H9 (cell line): Measurements from ENCODE around the gene FAM149A. TPM values are rescaled to one million over a fixed set of nuclear protein-coding genes. Genes with fewer than 3 reads are reported as not detected.

Source experiments
- DNase-seq: peaks from one replicate; pipeline ENCODE4 v3.0.0-alpha.2; 2017
- H2AFZ ChIP-seq: one replicate; pipeline ENCODE4 v1.6.1; 2013; ENCODE audit warnings: mild to moderate bottlenecking, low read length, control low read depth, moderate library complexity
- H2AK5ac ChIP-seq: 2 replicates; pipeline ENCODE4 v1.6.1; 2013; ENCODE audit warnings: low read length, control low read depth, mixed read lengths; ENCODE audit not compliant: insufficient read length
- H2BK120ac ChIP-seq: one replicate; pipeline ENCODE4 v1.6.1; 2013; ENCODE audit warnings: low read depth, mild to moderate bottlenecking, low read length, control low read depth, inconsistent platforms; ENCODE audit not compliant: poor library complexity, severe bottlenecking
- H2BK12ac ChIP-seq: 2 replicates; pipeline ENCODE4 v1.6.1; 2013; ENCODE audit warnings: low read length, control low read depth, mixed read lengths, low read depth; ENCODE audit not compliant: insufficient read length
- H2BK15ac ChIP-seq: 2 replicates; pipeline ENCODE4 v1.6.1; 2013; ENCODE audit warnings: low read depth, low read length, control low read depth
- H2BK20ac ChIP-seq: one replicate; pipeline ENCODE4 v1.6.1; 2013; ENCODE audit warnings: low read depth, mild to moderate bottlenecking, low read length, control low read depth, inconsistent platforms; ENCODE audit not compliant: poor library complexity, severe bottlenecking
- H2BK5ac ChIP-seq: 2 replicates; pipeline ENCODE4 v1.6.1; 2013; ENCODE audit warnings: low read length, control low read depth, mixed read lengths; ENCODE audit not compliant: insufficient read length
- H3K14ac ChIP-seq: 2 replicates; pipeline ENCODE4 v1.6.1; 2013; ENCODE audit warnings: low read length, control low read depth; ENCODE audit not compliant: insufficient read depth
- H3K18ac ChIP-seq: 2 replicates; pipeline ENCODE4 v1.6.1; 2013; ENCODE audit warnings: low read depth, mild to moderate bottlenecking, mixed read lengths, low read length, control low read depth; ENCODE audit not compliant: insufficient read length
- H3K23ac ChIP-seq: 2 replicates; pipeline ENCODE4 v1.6.1; 2013; ENCODE audit warnings: low read length, control low read depth, mixed read lengths, low read depth; ENCODE audit not compliant: insufficient read length
- H3K23me2 ChIP-seq: 2 replicates; pipeline ENCODE4 v1.6.1; 2013; ENCODE audit warnings: low read depth, mild to moderate bottlenecking, mixed read lengths, low read length, control low read depth; ENCODE audit not compliant: insufficient read length, poor library complexity, severe bottlenecking
- H3K27ac ChIP-seq: 2 replicates; pipeline ENCODE4 v1.5.1; 2013; ENCODE audit warnings: low read length, control low read depth, mixed read lengths, low read depth; ENCODE audit not compliant: insufficient read length
- H3K27me3 ChIP-seq: 2 replicates; pipeline ENCODE4 v1.6.1; 2013; ENCODE audit warnings: low read length, control low read depth, inconsistent platforms; ENCODE audit not compliant: insufficient read depth
- H3K4ac ChIP-seq: 2 replicates; pipeline ENCODE4 v1.6.1; 2013; ENCODE audit warnings: low read depth, mild to moderate bottlenecking, control low read depth, inconsistent platforms, low read length, moderate library complexity
- H3K4me1 ChIP-seq: 2 replicates; pipeline ENCODE4 v1.6.1; 2013; ENCODE audit warnings: low read length, control low read depth, inconsistent platforms; ENCODE audit not compliant: insufficient read depth
- H3K4me2 ChIP-seq: 2 replicates; pipeline ENCODE4 v1.6.1; 2013; ENCODE audit warnings: low read length, control low read depth, mixed read lengths; ENCODE audit not compliant: insufficient read length, insufficient read depth
- H3K56ac ChIP-seq: 2 replicates; pipeline ENCODE4 v1.6.1; 2013; ENCODE audit warnings: low read depth, mild to moderate bottlenecking, mixed read lengths, low read length, control low read depth; ENCODE audit not compliant: insufficient read length
- H3K79me1 ChIP-seq: 2 replicates; pipeline ENCODE4 v1.6.1; 2013; ENCODE audit warnings: low read depth, mild to moderate bottlenecking, moderate library complexity, low read length, control low read depth, inconsistent platforms; ENCODE audit not compliant: insufficient read depth, poor library complexity, severe bottlenecking
- H3K79me2 ChIP-seq: 2 replicates; pipeline ENCODE4 v1.6.1; 2013; ENCODE audit warnings: low read length, control low read depth, inconsistent platforms; ENCODE audit not compliant: insufficient read depth
- H3K9ac ChIP-seq: 2 replicates; pipeline ENCODE4 v1.6.1; 2013; ENCODE audit warnings: low read length, control low read depth, mixed read lengths; ENCODE audit not compliant: insufficient read length; ENCODE audit errors: extremely low read depth
- H3K9me3 ChIP-seq: one replicate; pipeline ENCODE4 v1.6.1; 2013; ENCODE audit warnings: low read depth, low read length, inconsistent platforms; ENCODE audit not compliant: control insufficient read depth
- H3T11ph ChIP-seq: one replicate; pipeline ENCODE4 v1.6.1; 2013; ENCODE audit warnings: mild to moderate bottlenecking, low read length, control low read depth, inconsistent platforms
- H4K20me1 ChIP-seq: one replicate; pipeline ENCODE4 v1.6.1; 2013; ENCODE audit not compliant: control insufficient read depth, insufficient read length, insufficient read depth
- H4K5ac ChIP-seq: 2 replicates; pipeline ENCODE4 v1.6.1; 2013; ENCODE audit warnings: low read depth, mild to moderate bottlenecking, mixed read lengths, low read length, control low read depth; ENCODE audit not compliant: insufficient read length
- H4K8ac ChIP-seq: replicated peaks from 2 replicates; pipeline ENCODE4 v1.6.1; 2013; ENCODE audit warnings: low read length, control low read depth, mixed read lengths, low read depth; ENCODE audit not compliant: insufficient read length
- H4K91ac ChIP-seq: 2 replicates; pipeline ENCODE4 v1.6.1; 2013; ENCODE audit warnings: low read depth, mild to moderate bottlenecking, moderate library complexity, mixed read lengths, low read length, control low read depth; ENCODE audit not compliant: insufficient read length
- H3K27ac Mint-ChIP-seq, 3 experiments: 2 replicates in 2 of 3; 3 replicates in 1 of 3; pipeline ENCODE4 v1.8.0; 2020 to 2021; ENCODE audit warnings: mixed read lengths in 3 of 3, mild to moderate bottlenecking in 1 of 3, moderate library complexity in 1 of 3
- H3K27me3 Mint-ChIP-seq: 2 replicates; pipeline ENCODE4 v1.8.0; 2021; ENCODE audit warnings: low read depth, mild to moderate bottlenecking, moderate library complexity, mixed read lengths
- H3K36me3 Mint-ChIP-seq, 3 experiments: 2 replicates in 2 of 3; 3 replicates in 1 of 3; pipeline ENCODE4 v1.8.0; 2020 to 2021; ENCODE audit warnings: low read depth in 3 of 3, mixed read lengths in 3 of 3; ENCODE audit not compliant: insufficient read depth in 1 of 3
- H3K4me1 Mint-ChIP-seq, 2 experiments: 2 replicates each; pipeline ENCODE4 v1.8.0; 2020; ENCODE audit warnings: mixed read lengths in 2 of 2
- H3K4me3 Mint-ChIP-seq, 2 experiments: 2 replicates in 1 of 2; 3 replicates in 1 of 2; pipeline ENCODE4 v1.8.0; 2020 to 2021; ENCODE audit warnings: mild to moderate bottlenecking in 2 of 2, mixed read lengths in 2 of 2, moderate library complexity in 1 of 2
- H3K9me3 Mint-ChIP-seq, 2 experiments: 2 replicates in 1 of 2; 3 replicates in 1 of 2; pipeline ENCODE4 v1.8.0; 2020; ENCODE audit warnings: mild to moderate bottlenecking in 2 of 2, mixed read lengths in 2 of 2, moderate library complexity in 1 of 2
- whole genome bisulfite sequencing: extraction: QIAGEN DNeasy Blood & Tissue Kit; methylation state at CpG from one replicate; pipeline ENCODE4 v1.1.7; 2013; ENCODE audit warnings: missing lambda C conversion rate, low lambda C conversion rate, mixed read lengths; ENCODE audit not compliant: insufficient read length; ENCODE audit errors: extremely low coverage; 5-methylcytosine and 5-hydroxymethylcytosine counted together
- total RNA-seq: library from RNA; stranded (reverse); gene quantifications from 2 replicates; pipeline ENCODE4 v1.2.1, GENCODE V29; 2021
- TF ChIP-seq, protein P1 (sequence below): fragments of 200-600 bp; sonication (generic); conservative IDR thresholded peaks from 3 replicates; pipeline ENCODE4 v1.8.0; 2021; ENCODE audit warnings: antibody characterized with exemption, mild to moderate bottlenecking

FAM149A gene
- total RNA-seq, 1 experiment from 2014 or later = 5.9 TPM

- Histone ChIP-seq H2AK5ac (no peak overlapping the region), H4K8ac (no peak overlapping the region), H3K18ac (no peak overlapping the region), H3K4ac (no peak overlapping the region), H3K23me2 (peaks cover 12% of the 10 kb centered on the region), H3K9me3 (no peaks in the 10 kb centered on the region), H2BK120ac (no peak overlapping the region), H3K27me3 (no peaks in the 10 kb centered on the region), H4K91ac (no peak overlapping the region), H4K5ac (no peak overlapping the region), H2BK5ac (no peak overlapping the region), H3K9ac (no peak overlapping the region), H3K56ac (no peak overlapping the region), H3K79me2 (no peaks in the 10 kb centered on the region), H2BK15ac (no peak overlapping the region), H3K23ac (no peak overlapping the region), H2BK20ac (no peak overlapping the region), H2BK12ac (no peak overlapping the region), H3T11ph (no peak overlapping the region), H3K14ac (no peak overlapping the region), H2AFZ (no peak overlapping the region), H3K4me2 (no peak overlapping the region), H3K27ac (no peak overlapping the region), H3K79me1 (no peaks in the 10 kb centered on the region), H3K4me1 (0 out of 2 replicates have a peak, but pooled peaks cover 5% of the 10 kb centered on the region), H4K20me1 (no peaks in the 10 kb centered on the region)
- Mint-ChIP-seq H3K27me3 (peaks cover 6% of the 10 kb centered on the region), H3K9me3 (peaks cover 6 to 11% of the 10 kb centered on the region in 2 experiments; a peak in 4 of 5 replicates), H3K4me3 (no peak overlapping the region), H3K4me1 (peaks cover 28 to 29% of the 10 kb centered on the region in 2 experiments), H3K27ac (no peak overlapping the region), H3K36me3 (peaks cover 0 to 7% (median 4%) of the 10 kb centered on the region in 3 experiments; a peak in 5 of 7 replicates)
- TF ChIP-seq, protein P1, sequence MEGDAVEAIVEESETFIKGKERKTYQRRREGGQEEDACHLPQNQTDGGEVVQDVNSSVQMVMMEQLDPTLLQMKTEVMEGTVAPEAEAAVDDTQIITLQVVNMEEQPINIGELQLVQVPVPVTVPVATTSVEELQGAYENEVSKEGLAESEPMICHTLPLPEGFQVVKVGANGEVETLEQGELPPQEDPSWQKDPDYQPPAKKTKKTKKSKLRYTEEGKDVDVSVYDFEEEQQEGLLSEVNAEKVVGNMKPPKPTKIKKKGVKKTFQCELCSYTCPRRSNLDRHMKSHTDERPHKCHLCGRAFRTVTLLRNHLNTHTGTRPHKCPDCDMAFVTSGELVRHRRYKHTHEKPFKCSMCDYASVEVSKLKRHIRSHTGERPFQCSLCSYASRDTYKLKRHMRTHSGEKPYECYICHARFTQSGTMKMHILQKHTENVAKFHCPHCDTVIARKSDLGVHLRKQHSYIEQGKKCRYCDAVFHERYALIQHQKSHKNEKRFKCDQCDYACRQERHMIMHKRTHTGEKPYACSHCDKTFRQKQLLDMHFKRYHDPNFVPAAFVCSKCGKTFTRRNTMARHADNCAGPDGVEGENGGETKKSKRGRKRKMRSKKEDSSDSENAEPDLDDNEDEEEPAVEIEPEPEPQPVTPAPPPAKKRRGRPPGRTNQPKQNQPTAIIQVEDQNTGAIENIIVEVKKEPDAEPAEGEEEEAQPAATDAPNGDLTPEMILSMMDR = no peak
- no CpG with 5 or more reads among the region's 3 CpGs for WGBS
- no peak for DNase-seq
Measured at GRCh38 chr4:186188107-186188506, 83.6 kb downstream of the FAM149A start.
